GM19099 (cell line): ENCODE data around the gene SUMO1.

Experiments used
- POLR2A ChIP-seq: IDR thresholded peaks from 3 replicates; pipeline ENCODE4 v1.6.1; 2011; ENCODE audit warnings: low read depth; ENCODE audit not compliant: insufficient read length; ENCODE audit errors: extremely low read depth

The SUMO1 gene

GRCh38 chr2:202203348-202203747 is 35.0 kb downstream of the SUMO1 start:
- TF ChIP-seq POLR2A, result no peak

GRCh38 chr2:202201220-202202160 is 36.9 kb downstream of the SUMO1 start:
- TF ChIP-seq POLR2A, result no peak

- no peak for TF ChIP-seq POLR2A
Measured at GRCh38 chr2:202196727-202197126, 41.7 kb downstream of the SUMO1 start.

- TF ChIP-seq POLR2A, result no peak
Measured at GRCh38 chr2:202194418-202194817, 44.0 kb downstream of the SUMO1 start.

- no peak for TF ChIP-seq POLR2A
Measured at GRCh38 chr2:202193881-202194353, 44.5 kb downstream of the SUMO1 start.

GRCh38 chr2:202193305-202193704 is 45.1 kb downstream of the SUMO1 start:
- no peak for TF ChIP-seq POLR2A

GRCh38 chr2:202187570-202187969 is 50.8 kb downstream of the SUMO1 start:
- no peak for TF ChIP-seq POLR2A

GRCh38 chr2:202186641-202187202 is 51.7 kb downstream of the SUMO1 start:
- no peak for TF ChIP-seq POLR2A

- TF ChIP-seq POLR2A, result no peak
Measured at GRCh38 chr2:202185156-202185555, 53.2 kb downstream of the SUMO1 start.

- TF ChIP-seq POLR2A, result no peak
Measured at GRCh38 chr2:202184557-202184956, 53.8 kb downstream of the SUMO1 start.

GRCh38 chr2:202178346-202178958 is 59.9 kb downstream of the SUMO1 start:
- no peak for TF ChIP-seq POLR2A

GRCh38 chr2:202172439-202173211 is 65.8 kb downstream of the SUMO1 start:
- TF ChIP-seq POLR2A, result no peak

- no peak for TF ChIP-seq POLR2A
Measured at GRCh38 chr2:202171241-202171825, 67.1 kb downstream of the SUMO1 start.

- no peak for TF ChIP-seq POLR2A
Measured at GRCh38 chr2:202169832-202170424, 68.5 kb downstream of the SUMO1 start.
